Measurements from ENCODE around the gene TSPAN9. TPM values are rescaled to one million over a fixed set of nuclear protein-coding genes. Genes with fewer than 3 reads are reported as not detected.

TSPAN9 gene
- polyA plus RNA-seq, 1 donor from 2014 or later, result not detected

DNA sequence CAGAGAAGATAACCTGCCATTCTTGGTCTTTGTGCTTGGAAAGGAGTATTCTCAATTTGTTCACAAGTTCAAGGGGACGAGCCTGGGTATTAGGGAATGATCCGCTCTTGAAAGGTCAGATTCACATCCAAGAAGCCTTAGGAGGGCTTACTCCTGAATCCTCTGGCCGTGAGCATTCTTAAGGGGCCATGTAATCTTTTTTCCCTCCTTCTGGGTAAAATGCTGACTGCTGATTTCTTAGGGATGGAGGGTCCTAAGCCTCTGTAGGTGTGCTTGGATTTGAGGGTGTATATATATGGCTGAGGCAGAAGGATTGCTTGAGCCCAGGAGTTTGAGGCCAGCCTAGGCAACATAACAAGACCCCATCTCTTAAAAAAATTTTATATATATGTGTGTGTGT, 149.1 kb downstream of the TSPAN9 start:
- Mint-ChIP-seq H3K27ac (peak overlapping the region in 1 of 3 donors; percentile 3), H3K27me3 (peaks cover 19% of the 10 kb centered on the region), H3K36me3 (no peaks in the 10 kb centered on the region), H3K4me1 (peaks cover 0 to 34% (median 8%) of the 10 kb centered on the region in 3 donors), H3K4me3 (no peak overlapping the region), H3K9me3 (peaks cover 0 to 6% (median 2%) of the 10 kb centered on the region in 3 donors)

DNA sequence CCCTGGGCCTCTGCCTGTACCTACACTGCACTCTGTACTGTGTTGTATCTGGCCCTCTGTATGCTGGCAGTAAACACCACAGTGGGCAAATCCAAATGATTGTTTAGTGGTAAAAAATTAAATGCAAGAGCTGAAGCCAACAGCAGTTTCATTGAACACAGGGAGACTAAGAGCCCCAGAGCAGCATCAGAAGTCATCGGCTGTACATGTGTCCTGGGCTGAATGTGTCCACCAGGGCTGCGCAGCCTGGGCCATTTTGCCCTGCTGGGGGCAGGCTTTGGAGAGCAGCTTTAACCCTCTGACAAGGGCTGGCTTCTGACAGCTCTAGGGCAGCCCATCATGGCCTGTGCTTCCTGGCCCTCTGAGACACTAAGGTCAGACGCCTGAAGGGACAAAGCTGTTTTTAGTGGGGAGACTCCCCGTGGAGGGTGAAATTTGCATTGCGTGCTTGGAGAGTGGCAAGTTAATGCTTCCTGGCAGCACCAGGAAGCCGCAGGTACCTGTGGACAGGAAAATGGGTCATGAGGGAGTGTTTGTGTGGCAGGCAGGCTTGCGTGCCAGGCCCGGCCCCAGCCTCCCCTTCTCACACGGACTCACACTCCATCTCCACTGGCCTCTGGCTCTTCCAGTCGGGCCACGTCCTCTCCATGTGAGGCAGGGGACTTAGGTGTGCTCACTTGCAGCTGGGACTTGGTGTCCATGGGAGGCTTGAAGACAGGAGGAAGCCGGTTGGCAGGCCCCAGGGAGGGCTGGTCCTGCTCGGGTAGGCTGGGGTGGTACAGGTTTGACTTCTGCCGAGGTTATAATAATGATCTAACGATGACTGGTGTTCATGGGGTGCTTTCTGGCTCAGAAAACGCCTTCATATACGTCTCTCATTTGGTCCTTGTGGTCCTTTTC, 150.1 kb downstream of the TSPAN9 start:
- H3K27ac Mint-ChIP-seq, result no peak overlapping the region
- no peaks in the 10 kb centered on the region for H3K36me3 Mint-ChIP-seq
- peaks cover 0 to 6% (median 2%) of the 10 kb centered on the region in 3 donors for H3K9me3 Mint-ChIP-seq
- H3K4me1 Mint-ChIP-seq, result peaks cover 0 to 34% (median 8%) of the 10 kb centered on the region in 3 donors
- H3K4me3 Mint-ChIP-seq, result peak overlapping the region in 1 of 4 donors; percentile 79
- H3K27me3 Mint-ChIP-seq, result peaks cover 19% of the 10 kb centered on the region

DNA sequence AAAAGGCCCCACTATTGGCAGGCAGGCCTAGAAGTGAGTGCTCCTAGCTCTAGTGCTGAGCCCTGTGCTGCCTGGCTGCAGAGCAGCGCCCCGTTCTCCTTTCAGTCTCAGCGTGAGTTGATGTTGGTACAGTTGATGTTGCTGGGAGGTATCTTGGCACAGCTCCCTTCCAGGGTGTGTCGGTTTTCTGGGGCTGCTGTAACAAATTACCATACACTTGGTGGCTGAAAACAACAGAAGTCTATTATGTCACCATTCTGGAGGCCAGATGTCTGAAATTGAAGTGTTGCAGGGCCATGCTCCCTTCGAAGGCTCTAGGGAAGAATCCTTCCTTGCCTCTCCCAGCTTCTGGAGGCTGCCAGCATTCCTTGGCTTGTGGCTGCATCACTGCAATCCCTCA, 151.4 kb downstream of the TSPAN9 start:
- Mint-ChIP-seq H3K36me3 (no peaks in the 10 kb centered on the region), H3K9me3 (peaks cover 0 to 6% (median 2%) of the 10 kb centered on the region in 3 donors), H3K4me1 (peaks cover 0 to 37% (median 8%) of the 10 kb centered on the region in 3 donors), H3K4me3 (peak overlapping the region in 1 of 4 donors; percentile 60), H3K27me3 (peaks cover 19% of the 10 kb centered on the region), H3K27ac (no peak overlapping the region)

DNA sequence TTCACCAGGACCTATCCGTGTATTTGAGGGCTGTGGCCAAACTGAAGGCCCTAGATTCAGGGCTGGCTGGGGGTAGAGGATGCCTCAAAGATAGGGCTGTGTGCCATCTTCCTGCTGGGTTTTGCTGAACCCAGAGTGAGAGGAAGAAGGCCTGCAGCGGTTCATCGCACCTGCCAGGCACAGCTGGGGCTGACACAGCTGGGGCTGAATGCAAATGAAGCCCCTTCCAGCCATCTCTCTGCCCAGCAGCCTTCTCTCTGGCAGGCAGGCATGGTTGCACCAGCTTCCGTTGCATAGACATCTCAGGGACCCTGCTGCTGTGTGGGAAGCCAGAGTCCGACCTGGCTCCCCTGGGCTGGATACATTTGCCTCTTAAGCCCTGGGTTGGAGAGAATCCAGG, 152.4 kb downstream of the TSPAN9 start:
- Mint-ChIP-seq H3K27me3 (peaks cover 17% of the 10 kb centered on the region), H3K9me3 (peaks cover 0 to 6% (median 2%) of the 10 kb centered on the region in 3 donors), H3K27ac (no peak overlapping the region), H3K36me3 (no peaks in the 10 kb centered on the region), H3K4me1 (peaks cover 0 to 39% (median 8%) of the 10 kb centered on the region in 3 donors), H3K4me3 (peak overlapping the region in 2 of 4 donors; percentile 6 to 93)

DNA sequence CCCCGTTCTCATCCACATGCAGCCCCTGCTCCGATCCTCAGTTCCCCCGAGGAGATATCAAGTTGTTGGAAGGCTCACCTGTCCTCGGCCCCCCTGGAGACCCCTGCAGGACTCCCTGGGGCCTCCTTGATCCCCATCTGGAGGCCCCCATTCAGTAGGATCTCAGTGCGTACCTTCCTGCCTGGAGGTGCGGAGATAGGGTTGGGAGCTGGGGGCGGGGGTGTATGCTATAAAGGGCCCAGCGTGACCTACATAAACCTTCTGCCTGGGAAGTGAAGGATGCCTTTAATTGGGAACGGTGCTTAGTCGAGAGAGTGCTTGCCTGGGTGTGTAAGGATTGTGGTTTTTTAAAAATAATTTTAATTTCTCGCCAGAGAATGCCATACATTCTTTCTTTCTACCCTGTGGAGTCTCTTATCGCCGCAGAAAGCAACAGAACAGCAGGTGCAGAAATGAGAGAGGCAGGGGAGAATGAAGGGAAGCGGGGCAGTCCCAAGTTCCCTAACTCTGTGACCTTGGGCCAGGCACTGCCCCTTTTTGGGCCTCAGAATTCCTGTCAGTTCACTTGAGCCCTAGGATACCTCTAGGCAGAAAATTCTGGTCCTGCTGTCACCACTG, 153.7 kb downstream of the TSPAN9 start:
- peak overlapping the region in 1 of 3 donors; percentile 10 for H3K27ac Mint-ChIP-seq
- peak overlapping the region in 1 of 4 donors; percentile 41 for H3K4me3 Mint-ChIP-seq
- peaks cover 0 to 6% (median 2%) of the 10 kb centered on the region in 3 donors for H3K9me3 Mint-ChIP-seq
- peaks cover 0 to 35% (median 8%) of the 10 kb centered on the region in 3 donors for H3K4me1 Mint-ChIP-seq
- no peaks in the 10 kb centered on the region for H3K36me3 Mint-ChIP-seq
- H3K27me3 Mint-ChIP-seq, result peaks cover 14% of the 10 kb centered on the region

DNA sequence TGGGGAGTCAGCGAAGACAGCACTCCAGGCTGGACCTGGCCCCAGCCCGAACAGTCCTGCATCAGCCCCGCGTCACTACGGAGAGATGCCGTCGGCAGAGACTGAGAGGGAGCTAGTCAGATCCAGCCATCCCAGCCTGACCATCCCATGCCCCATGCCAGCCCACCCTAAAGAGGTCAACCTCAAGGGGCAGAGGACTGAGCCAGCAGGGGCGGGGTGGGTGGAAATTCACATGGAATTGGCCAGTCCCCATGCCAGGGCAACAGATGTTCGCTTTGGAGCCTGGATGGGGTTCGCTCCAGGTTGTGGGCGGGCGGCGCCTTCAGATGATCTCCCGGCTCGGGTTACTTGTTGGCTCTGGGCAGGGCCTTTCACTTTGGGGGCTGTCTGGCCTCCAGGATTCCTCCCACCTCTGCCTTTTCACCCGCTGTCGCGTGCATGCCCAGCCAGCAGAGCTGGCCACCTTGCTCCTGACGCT, 154.3 kb downstream of the TSPAN9 start:
- H3K4me1 Mint-ChIP-seq, result peaks cover 0 to 32% (median 8%) of the 10 kb centered on the region in 3 donors
- H3K36me3 Mint-ChIP-seq, result no peaks in the 10 kb centered on the region
- H3K9me3 Mint-ChIP-seq, result peaks cover 0 to 6% (median 2%) of the 10 kb centered on the region in 3 donors
- peaks cover 14% of the 10 kb centered on the region for H3K27me3 Mint-ChIP-seq
- no peak overlapping the region for H3K4me3 Mint-ChIP-seq
- no peak overlapping the region for H3K27ac Mint-ChIP-seq

DNA sequence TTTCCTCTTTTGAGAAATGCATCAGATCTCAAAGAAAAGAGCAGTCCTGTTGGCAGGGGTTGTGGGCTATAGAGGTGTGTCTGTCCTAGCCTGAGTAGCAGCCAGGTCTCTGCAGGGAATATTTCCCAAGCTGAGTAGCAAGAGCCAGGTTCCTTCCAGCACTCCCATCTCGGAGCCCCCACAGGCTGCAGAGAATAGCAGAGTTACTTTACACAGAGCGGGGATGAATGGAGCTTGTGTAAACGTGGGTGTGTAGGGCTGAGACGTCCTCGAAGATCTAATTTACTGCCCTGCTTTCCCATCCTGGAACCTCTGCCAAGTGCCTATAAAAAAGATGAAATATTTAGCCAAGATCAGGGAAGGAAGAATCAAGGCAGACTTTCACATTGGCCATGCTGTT, 156.6 kb downstream of the TSPAN9 start:
- Mint-ChIP-seq H3K4me1 (peaks cover 0 to 20% (median 4%) of the 10 kb centered on the region in 3 donors), H3K27me3 (peaks cover 6% of the 10 kb centered on the region), H3K36me3 (no peaks in the 10 kb centered on the region), H3K27ac (no peak overlapping the region), H3K4me3 (no peak overlapping the region), H3K9me3 (peaks cover 0 to 1% (median 1%) of the 10 kb centered on the region in 3 donors)

DNA sequence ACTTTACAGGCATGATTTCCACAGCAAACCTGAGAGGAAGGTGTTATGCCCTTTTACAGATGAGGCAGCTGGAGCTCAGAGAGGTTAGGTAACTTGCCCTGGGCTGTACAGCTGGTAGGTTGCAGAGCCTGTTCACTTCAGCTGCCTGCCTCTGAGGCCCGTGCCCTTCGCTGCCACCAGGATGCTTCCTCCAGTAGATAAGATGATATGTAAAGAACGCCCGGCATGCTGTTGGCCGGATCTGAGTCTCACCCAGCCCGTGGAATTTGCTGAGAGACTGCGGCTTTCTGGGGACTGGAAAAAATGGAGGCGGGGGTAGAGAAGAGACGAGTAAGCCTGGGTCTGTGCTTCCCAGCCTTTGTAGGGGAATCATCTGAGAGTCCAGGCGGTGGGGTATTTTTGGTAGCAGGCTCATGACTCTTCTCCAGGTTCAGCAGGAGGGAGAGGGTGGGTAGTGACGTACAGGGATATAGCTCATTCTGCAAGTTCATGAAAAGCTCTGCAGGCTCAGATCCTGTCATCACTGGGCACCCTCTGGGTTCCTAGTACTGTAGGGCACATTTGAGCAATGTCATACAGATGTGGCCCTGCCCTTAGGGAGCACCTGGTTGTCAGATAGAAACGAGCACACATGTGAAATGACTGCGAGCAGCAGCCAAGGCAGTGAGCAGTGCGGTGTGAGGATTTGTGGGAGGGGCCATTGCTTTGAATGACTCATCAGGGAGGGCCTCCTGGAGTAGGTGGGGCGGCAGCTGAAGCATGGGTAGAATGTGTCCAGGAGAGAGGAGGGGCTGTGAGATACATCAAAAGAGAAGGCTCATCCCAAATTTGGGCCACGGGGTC, 159.4 kb downstream of the TSPAN9 start:
- peak overlapping the region in 1 of 4 donors; percentile 33 for H3K4me3 Mint-ChIP-seq

DNA sequence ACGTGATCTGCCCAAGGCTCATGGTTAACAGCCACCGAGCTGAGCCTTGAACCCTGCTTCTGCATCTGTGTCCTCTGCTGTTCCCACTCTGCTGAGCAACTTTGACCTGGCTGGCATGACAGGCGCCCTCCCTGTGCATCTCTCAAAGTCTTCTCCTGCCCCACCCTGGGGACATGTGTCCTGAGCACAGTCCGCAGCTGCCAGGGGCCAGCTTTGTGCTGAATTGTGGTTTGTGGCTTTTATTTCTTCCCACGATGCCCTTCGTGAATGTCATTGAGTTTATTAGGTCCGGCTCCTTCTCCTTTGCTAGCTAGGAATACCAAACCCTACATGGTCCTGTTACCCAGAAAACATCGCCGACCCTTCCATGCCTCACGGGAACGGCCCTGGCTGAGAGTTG, 161.0 kb downstream of the TSPAN9 start:
- peaks cover 6% of the 10 kb centered on the region for H3K27me3 Mint-ChIP-seq
- no peaks in the 10 kb centered on the region for H3K9me3 Mint-ChIP-seq
- H3K4me1 Mint-ChIP-seq, result peaks cover 0 to 10% (median 0%) of the 10 kb centered on the region in 3 donors
- H3K4me3 Mint-ChIP-seq, result no peak overlapping the region
- H3K36me3 Mint-ChIP-seq, result no peaks in the 10 kb centered on the region
- no peak overlapping the region for H3K27ac Mint-ChIP-seq

More for the DNA sequence above, 159.4 kb downstream of the TSPAN9 start:
- no peak overlapping the region for H3K27ac Mint-ChIP-seq
- peaks cover 0 to 10% (median 0%) of the 10 kb centered on the region in 3 donors for H3K4me1 Mint-ChIP-seq
- H3K27me3 Mint-ChIP-seq, result peaks cover 6% of the 10 kb centered on the region
- no peaks in the 10 kb centered on the region for H3K9me3 Mint-ChIP-seq
- H3K36me3 Mint-ChIP-seq, result no peaks in the 10 kb centered on the region

DNA sequence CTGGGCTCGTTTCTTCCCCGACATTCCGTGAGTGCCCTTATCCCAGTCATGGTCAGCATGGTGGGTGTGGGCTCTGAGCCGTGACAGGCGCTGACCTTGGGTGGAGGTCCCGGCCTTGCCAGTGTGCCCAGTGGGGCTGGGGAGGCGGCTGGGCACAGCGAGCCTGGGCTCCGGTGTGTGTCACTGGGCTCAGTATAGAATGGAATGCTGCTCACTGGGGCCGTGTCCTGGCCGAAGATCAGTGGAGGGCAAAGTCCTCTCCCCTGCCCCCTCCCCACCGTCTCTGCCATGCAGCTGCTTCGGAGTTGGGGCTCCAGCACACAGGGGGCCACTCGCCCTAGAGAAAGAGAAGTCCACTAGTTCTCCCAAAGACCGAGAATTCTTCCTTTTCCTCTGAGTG, 164.4 kb downstream of the TSPAN9 start:
- H3K36me3 Mint-ChIP-seq, result no peaks in the 10 kb centered on the region
- peaks cover 9% of the 10 kb centered on the region for H3K27me3 Mint-ChIP-seq
- peaks cover 0 to 4% (median 0%) of the 10 kb centered on the region in 3 donors for H3K4me1 Mint-ChIP-seq
- H3K9me3 Mint-ChIP-seq, result peaks cover 0 to 2% (median 0%) of the 10 kb centered on the region in 3 donors
- no peak overlapping the region for H3K4me3 Mint-ChIP-seq
- no peak overlapping the region for H3K27ac Mint-ChIP-seq

DNA sequence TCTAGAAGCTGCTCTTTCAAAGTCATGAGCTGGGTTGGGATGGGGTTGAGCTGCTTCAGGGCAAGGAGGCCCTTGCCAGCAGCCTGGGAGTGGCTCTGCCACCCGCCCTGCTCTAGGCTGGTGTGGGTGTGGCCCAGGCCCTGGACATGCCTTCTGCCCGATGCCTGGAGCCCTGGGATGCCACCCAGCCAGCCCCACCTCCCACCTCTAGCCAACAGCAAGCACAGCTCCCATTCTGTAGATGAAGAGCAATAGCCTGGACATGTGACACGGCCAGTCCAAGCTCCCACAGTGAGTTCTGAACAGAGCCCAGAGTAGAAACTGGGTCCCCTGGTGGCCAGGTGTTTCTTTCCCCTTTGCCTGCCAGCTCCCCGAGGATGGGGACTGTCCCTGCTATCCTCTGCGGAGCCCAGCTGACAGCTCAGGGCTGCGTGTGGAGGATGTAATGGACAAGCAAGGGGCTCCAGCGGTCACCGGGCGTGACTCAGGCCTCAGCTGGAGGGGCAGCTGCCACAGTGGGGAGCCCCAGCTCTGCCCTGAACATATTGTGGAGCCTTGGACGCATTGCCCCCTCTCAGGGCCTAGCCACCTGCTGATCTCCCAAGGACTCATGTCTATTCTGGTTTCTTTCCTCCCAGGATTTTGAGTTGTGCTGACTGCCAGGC, 165.2 kb downstream of the TSPAN9 start:
- H3K4me3 Mint-ChIP-seq, result no peak overlapping the region
- H3K36me3 Mint-ChIP-seq, result no peaks in the 10 kb centered on the region
- H3K4me1 Mint-ChIP-seq, result peaks cover 0 to 1% (median 0%) of the 10 kb centered on the region in 3 donors
- no peak overlapping the region for H3K27ac Mint-ChIP-seq
- H3K9me3 Mint-ChIP-seq, result peaks cover 0 to 2% (median 0%) of the 10 kb centered on the region in 3 donors
- peaks cover 6% of the 10 kb centered on the region for H3K27me3 Mint-ChIP-seq

DNA sequence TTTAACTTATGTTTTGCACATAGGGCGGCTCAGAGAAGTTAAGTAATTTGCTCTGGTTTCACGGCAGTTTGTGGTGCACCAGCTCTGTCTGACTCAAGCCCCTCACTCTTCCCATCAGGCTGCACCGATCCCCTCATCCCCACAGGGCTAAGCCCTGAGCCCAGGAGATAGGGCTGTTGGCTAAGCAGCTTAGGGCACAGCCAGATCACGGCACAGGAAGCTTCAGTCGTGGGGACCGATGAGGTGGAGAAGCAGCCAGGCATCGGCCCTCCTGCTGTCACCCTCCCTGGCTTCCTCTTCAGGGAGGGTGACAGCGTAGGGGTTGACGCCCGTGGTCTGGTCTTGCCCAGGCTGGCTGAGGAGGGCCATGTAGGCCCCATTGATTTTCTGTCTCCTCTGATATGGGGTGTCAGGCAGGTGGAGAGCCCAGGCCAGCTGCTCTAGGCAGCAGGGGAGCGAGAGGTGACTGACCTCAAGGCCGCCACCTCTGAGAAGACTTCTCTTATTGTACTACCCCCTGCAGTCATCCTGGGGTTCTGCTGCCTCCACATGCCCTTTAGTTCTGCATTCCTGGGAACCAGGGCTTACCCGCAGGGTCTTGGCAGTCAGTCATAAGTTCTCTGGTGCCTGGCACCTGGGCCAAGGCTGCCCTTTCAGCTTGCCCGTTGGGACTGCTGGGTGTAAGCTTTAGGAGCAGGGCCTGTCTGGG, 166.4 kb downstream of the TSPAN9 start:
- Mint-ChIP-seq H3K9me3 (peaks cover 0 to 2% (median 0%) of the 10 kb centered on the region in 3 donors), H3K27me3 (peaks cover 6% of the 10 kb centered on the region), H3K36me3 (no peaks in the 10 kb centered on the region)

DNA sequence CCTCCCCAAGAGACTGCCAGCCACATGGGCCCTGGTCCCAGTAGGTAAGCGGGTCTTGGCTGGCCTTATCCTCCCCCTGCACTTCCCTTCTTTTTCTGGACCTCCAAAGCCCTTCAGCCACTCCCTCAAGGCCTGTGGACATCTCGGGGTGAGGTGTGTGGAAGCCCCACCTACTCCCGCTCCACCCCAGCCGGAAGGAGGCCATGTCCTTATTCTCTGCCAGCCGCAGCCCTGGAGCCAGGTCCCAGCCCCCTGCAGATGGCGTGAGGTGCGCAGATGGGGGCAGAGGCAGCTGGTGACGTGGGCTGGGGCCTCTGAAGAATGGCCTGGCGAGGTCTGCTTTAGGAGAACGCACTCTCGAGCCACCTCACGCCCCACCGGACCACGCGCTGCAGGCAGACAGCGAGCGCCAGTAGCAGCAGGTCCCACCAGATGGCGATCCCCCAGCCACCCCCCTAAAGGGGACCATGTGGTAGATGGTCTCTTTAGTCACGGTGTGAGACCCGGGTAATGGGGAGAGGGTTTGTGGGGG, 167.1 kb downstream of the TSPAN9 start:
- Mint-ChIP-seq H3K4me1 (peaks cover 8 to 14% (median 12%) of the 10 kb centered on the region in 3 donors), H3K4me3 (no peak overlapping the region), H3K27ac (no peak overlapping the region), H3K36me3 (no peaks in the 10 kb centered on the region), H3K27me3 (peaks cover 10% of the 10 kb centered on the region), H3K9me3 (peaks cover 0 to 2% (median 0%) of the 10 kb centered on the region in 3 donors)

More for the DNA sequence above, 166.4 kb downstream of the TSPAN9 start:
- H3K4me3 Mint-ChIP-seq, result peak overlapping the region in 1 of 4 donors; percentile 60
- H3K27ac Mint-ChIP-seq, result no peak overlapping the region
- peaks cover 7 to 8% (median 7%) of the 10 kb centered on the region in 3 donors for H3K4me1 Mint-ChIP-seq

Measured in IgD-negative memory B cell (primary cell).